Kidney epithelial cell (primary cell): ENCODE data around the gene PRPF38A. TPM values are rescaled to one million over a fixed set of nuclear protein-coding genes. Genes with fewer than 3 reads are reported as not detected.

Experiments
- DNase-seq: peaks from one replicate; pipeline ENCODE4 v3.0.0-alpha.2; 2010; ENCODE audit warnings: low read depth
- H3K27me3 ChIP-seq: 2 replicates; pipeline ENCODE4 v1.6.0; 2011; ENCODE audit warnings: low read length; ENCODE audit not compliant: control insufficient read depth, insufficient read depth
- H3K36me3 ChIP-seq: 2 replicates; pipeline ENCODE4 v1.5.1; 2011; ENCODE audit warnings: low read length; ENCODE audit not compliant: control insufficient read depth, insufficient read depth
- H3K4me3 ChIP-seq: 2 replicates; pipeline ENCODE4 v1.5.1; 2011; ENCODE audit warnings: low read depth, mild to moderate bottlenecking, control low read depth, low read length
- CTCF ChIP-seq: IDR thresholded peaks from 2 replicates; pipeline ENCODE4 v1.5.1; 2011; ENCODE audit warnings: mild to moderate bottlenecking, moderate library complexity, low read length, control low read depth, inconsistent platforms; ENCODE audit not compliant: insufficient read depth, poor library complexity, severe bottlenecking
- total RNA-seq: library from RNA; depleted of rRNA; stranded (reverse); fragments of >200 nt; gene quantifications from 2 replicates; pipeline ENCODE4 v1.2.3, GENCODE V29; 2015

PRPF38A gene
- total RNA-seq, 1 donor from 2014 or later, result 18.2 TPM

GRCh38 chr1:52454779-52455178 lies 50.4 kb downstream of the PRPF38A start:
- H3K27me3 ChIP-seq, result no peaks in the 10 kb centered on the region
- DNase-seq, result no peak
- TF ChIP-seq CTCF, result no peak
- H3K4me3 ChIP-seq, result no peak overlapping the region
- no peaks in the 10 kb centered on the region for H3K36me3 ChIP-seq

- Histone ChIP-seq H3K27me3 (no peaks in the 10 kb centered on the region), H3K4me3 (no peak overlapping the region), H3K36me3 (no peaks in the 10 kb centered on the region)
- TF ChIP-seq CTCF, result no peak
- no peak for DNase-seq
These were observed 51.3 kb downstream of the PRPF38A start for GRCh38 chr1:52455686-52456085.

- no peak for DNase-seq
- Histone ChIP-seq H3K36me3 (no peaks in the 10 kb centered on the region), H3K4me3 (no peak overlapping the region), H3K27me3 (no peaks in the 10 kb centered on the region)
- TF ChIP-seq CTCF, result no peak
These were observed 56.3 kb downstream of the PRPF38A start for GRCh38 chr1:52460694-52461093.

GRCh38 chr1:52461821-52462220 lies 57.4 kb downstream of the PRPF38A start:
- Histone ChIP-seq H3K27me3 (no peaks in the 10 kb centered on the region), H3K36me3 (no peaks in the 10 kb centered on the region), H3K4me3 (no peak overlapping the region)
- TF ChIP-seq CTCF, result no peak
- DNase-seq, result no peak

GRCh38 chr1:52463891-52464290 lies 59.5 kb downstream of the PRPF38A start:
- H3K27me3 ChIP-seq, result no peaks in the 10 kb centered on the region
- DNase-seq, result no peak

GRCh38 chr1:52469108-52469507 lies 64.7 kb downstream of the PRPF38A start:
- DNase-seq, result no peak
- Histone ChIP-seq H3K36me3 (no peaks in the 10 kb centered on the region), H3K4me3 (no peak overlapping the region), H3K27me3 (no peaks in the 10 kb centered on the region)
- no peak for TF ChIP-seq CTCF

More at GRCh38 chr1:52463891-52464290, 59.5 kb downstream of the PRPF38A start:
- Histone ChIP-seq H3K36me3 (no peaks in the 10 kb centered on the region), H3K4me3 (no peak overlapping the region)
- no peak for TF ChIP-seq CTCF

Other genes starting within 250 kb of the PRPF38A start
- 53.9 and 55.4 TPM in 2 replicates for gene CC2D1B, start 38.4 kb upstream of the PRPF38A start, total RNA-seq
- 2.2 and 2.7 TPM in 2 replicates for gene ORC1, start 179 bp upstream of the PRPF38A start, total RNA-seq
- 32.1 and 32.5 TPM in 2 replicates for gene TUT4, start 148.5 kb downstream of the PRPF38A start, total RNA-seq
- 33.1 and 52.8 TPM in 2 replicates for gene GPX7, start 197.8 kb downstream of the PRPF38A start, total RNA-seq
- gene SHISAL2A, start 228.6 kb downstream of the PRPF38A start, total RNA-seq, result not detected in 2 replicates